NCI-H69 (cell line): ENCODE data around the gene PRKCE.

Source experiments
- DNase-seq: peaks from one replicate; lab custom pipeline; 2025; lab: John Stamatoyannopoulos, UW

The PRKCE gene

GRCh38 chr2:46045888-46046287, 394.4 kb downstream of the PRKCE start:
- no peak for DNase-seq

DNA sequence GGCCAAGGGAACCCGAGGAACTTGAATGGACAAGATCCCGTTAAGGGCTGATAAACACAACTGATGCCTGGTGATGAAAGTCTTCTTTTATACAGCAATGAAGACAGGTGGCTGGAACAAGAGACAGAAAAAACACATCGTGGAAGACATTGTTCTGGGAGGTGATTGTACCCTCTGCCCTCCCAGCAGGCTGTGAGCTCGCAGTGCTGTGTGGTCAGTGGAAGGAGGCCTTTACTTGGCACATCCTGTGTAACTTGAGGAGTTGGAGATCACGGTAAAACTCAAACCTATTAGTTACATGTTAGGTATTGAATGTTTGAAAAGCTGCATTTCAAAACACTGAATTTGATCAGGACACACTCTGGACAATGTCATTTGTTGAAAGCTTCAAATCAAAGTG, 395.8 kb downstream of the PRKCE start:
- DNase-seq = no peak

GRCh38 chr2:46048693-46049092, 397.2 kb downstream of the PRKCE start:
- DNase-seq = no peak

DNA sequence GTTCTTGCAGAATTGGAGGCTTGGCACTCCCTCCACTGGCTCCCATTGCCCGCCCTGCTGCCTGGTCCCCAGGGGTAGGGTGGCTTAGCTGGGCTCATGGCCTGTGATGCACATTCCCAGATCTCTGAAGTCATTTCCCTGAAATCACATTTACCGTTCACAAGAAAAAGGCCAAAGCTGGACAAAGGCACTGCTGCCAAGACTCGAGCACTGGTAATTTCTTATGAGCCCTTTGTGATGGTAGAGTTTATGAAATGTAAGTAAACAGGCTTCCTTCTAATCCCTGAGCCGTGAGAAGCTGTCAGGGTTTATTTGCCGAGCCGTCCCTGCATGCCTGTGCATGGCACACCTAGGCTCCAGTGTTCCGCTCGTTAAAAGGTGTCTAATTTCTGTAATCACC, 398.6 kb downstream of the PRKCE start:
- no peak for DNase-seq

DNA sequence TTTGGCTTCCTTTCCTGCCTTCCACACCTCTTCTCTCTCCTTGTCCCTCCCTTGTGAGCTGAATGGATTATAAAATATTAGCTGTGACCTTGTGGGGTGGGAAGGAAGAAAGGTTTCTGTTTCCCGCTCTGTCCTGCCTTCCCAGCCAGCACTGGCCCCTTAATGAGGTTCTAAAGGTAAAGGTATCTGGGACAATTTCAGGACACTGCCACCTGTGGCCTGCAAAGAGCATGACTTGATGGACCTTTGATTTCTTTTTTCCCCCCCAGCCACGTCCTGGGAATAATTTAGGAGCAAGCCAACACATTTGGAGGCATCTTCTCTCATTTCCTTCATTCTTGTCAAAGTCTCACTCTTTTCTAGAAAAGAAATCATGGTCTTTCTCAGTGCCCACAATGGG, 399.0 kb downstream of the PRKCE start:
- no peak for DNase-seq

DNA sequence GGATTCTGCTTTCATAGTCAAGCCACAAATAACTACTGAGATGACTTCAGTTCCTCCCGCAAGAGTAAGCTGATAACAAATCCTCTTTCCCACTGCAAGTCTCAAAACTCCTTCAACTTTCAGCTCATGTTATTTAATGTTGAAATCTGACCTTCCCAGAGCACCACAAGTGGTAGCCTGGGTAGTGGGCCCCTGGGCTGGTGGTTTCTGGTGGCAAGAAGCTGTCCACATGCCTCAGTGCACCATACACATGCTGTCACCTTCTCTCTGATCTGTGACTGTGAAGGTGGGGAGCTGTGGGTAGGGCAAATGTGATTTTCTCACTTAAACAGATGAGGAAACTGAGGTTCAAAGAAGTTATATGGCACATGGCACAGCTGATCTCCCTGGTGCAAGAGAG, 399.6 kb downstream of the PRKCE start:
- DNase-seq = no peak

DNA sequence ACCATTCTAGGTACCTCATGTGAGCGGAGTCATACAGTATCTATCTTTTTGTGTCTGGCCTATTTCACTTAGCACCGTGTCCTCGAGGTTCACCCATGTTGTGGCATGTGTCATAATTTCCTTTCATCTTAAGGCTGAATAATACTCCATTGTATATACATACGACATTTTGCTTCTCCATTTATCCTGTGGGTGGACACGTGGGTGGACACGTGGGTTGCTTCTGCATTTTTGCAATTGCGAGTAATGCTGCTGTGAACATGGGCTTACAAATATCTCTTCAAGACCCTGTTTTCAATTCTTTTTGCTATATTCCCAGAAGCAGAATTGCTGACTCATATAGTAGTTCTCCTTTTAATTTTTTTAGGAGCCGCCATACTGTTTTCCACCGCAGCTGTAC, 402.1 kb downstream of the PRKCE start:
- DNase-seq = no peak

GRCh38 chr2:46056541-46056940, 405.1 kb downstream of the PRKCE start:
- no peak for DNase-seq

DNA sequence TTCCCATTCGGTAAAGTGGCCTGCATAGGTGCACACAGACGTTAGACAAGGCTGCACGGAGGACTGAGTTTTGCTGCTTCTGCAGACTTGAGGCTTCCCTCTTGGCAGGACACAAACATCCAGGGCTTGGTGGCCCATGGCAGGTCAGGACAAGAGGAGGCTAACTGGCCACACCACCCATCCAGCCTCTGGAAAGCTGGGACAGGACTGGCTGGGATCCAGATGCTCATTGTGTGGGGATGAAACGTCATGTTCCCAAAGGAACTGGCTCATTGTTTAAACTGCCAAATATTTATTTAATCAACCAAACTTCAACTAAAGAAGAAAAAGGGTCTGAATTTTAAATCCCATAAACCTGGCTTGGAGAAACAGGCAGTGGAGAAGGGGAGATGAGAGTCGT, 406.7 kb downstream of the PRKCE start:
- no peak for DNase-seq

GRCh38 chr2:46062637-46063412, 411.4 kb downstream of the PRKCE start:
- peak; percentile 64 for DNase-seq

- DNase-seq = no peak
Observed at GRCh38 chr2:46064396-46064795, 412.9 kb downstream of the PRKCE start.

- DNase-seq = no peak
Observed at GRCh38 chr2:46065152-46065551, 413.7 kb downstream of the PRKCE start.

GRCh38 chr2:46066116-46066515, 414.6 kb downstream of the PRKCE start:
- DNase-seq = no peak

- DNase-seq = no peak
Observed at GRCh38 chr2:46066601-46067000, 415.1 kb downstream of the PRKCE start.

GRCh38 chr2:46067062-46067461, 415.6 kb downstream of the PRKCE start:
- DNase-seq = no peak

- no peak for DNase-seq
Observed at GRCh38 chr2:46067501-46068305, 416.2 kb downstream of the PRKCE start.

GRCh38 chr2:46068636-46069035, 417.2 kb downstream of the PRKCE start:
- no peak for DNase-seq

GRCh38 chr2:46071074-46071473, 419.6 kb downstream of the PRKCE start:
- no peak for DNase-seq

DNA sequence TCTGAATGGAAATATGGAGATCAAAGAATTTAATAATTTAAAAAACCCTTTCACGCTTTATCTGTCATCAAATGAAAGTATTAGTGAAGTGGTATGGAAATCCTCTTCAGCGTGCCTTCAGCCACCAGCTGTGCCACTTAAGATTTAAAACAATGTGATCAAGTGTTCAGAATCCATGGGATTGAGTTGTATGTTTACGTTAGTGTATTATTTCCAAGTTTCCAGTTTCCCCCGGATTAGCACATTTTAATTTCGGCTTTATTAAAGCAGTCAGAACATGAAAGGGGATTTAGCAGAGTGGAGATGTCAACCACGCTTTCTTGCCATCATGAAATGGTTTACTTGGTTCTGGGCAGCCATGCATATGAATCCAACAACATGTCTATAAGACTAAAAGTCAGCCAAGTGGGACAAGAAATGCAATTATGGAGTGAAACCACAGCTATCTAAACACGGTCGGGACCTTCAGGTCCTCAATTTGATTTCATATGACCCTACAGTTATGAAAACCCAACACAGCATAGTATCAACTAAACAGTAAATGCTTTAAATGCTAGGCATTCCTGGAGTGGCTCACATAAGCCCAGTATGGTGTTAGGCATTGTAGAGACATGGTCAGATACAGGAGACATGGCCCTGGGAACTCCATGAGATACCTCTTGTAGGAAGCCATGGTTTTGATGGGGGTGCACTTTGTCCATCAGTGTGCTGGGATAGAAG, 420.8 kb downstream of the PRKCE start:
- no peak for DNase-seq

DNA sequence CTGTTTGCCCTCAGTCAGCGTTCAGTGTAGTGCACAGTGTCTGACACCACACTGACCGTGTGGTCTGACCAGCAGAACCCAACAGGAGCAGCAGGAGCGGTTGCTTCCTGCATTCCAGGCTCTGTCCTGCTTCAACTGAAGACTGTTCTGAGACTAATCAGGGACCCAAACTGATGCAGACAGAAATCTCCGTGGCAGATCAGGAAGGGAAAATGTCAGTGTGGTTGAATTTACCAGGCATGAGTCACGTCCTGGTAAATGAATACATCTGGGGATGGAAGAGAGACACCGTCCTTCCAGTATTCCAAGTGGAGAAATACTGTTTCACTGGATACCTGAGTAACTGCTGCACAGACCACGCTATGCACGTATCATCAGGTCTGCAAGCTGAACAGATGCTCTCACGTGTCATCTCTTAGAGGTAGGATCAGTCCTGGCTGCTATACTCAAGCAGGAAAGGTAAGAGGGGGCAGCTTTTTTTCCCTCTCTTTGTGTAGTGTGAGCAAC, 422.1 kb downstream of the PRKCE start:
- no peak for DNase-seq

- DNase-seq = no peak
Observed at GRCh38 chr2:46074501-46074900, 423.0 kb downstream of the PRKCE start.

DNA sequence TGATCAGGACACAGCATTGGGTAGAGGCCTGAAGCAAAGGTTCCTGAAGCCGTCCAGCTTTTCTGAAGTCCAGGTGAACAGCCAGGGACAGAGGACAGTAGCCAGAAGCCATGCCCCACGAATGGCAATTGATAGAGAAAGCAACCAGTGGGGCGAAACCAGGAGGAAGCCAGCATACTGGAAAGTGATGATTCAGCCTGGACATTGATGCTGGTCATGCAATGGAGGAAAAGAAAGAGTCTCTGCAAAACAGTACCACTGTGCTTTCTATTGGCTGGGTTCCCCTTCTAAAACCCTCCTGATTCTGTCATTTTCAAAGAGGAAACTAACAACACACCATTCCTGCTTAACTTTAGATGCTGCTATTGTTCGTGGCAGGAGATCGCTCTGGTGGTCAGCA, 424.4 kb downstream of the PRKCE start:
- no peak for DNase-seq

GRCh38 chr2:46076251-46076650, 424.8 kb downstream of the PRKCE start:
- DNase-seq = no peak
